A673 (cell line): ENCODE data around the gene PRAMEF15.
"Not testable (repeated sequence)": the region's sequence is repeated elsewhere in the genome, so short reads cannot be mapped to it uniquely, and the experiment has no call there.

Experiments
- CTCF ChIP-seq: fragments of 300-800, 200-600 bp; sonication (generic); conservative IDR thresholded peaks from 2 replicates; pipeline ENCODE4 v1.5.1; 2017; ENCODE audit warnings: low read depth, mild to moderate bottlenecking, antibody characterized with exemption, low read length, moderate library complexity, mixed read lengths
- EZH2 ChIP-seq: fragments of 200-600 bp; sonication (generic); IDR thresholded peaks from 2 replicates; pipeline ENCODE4 v1.6.1; 2017; ENCODE audit warnings: borderline replicate concordance, low read depth, mild to moderate bottlenecking, mixed read lengths, antibody characterized with exemption, low read length; ENCODE audit not compliant: poor library complexity, severe bottlenecking

GRCh38 chr1:13364928-13365327 lies 49.5 kb downstream of the PRAMEF15 start:
- not testable (repeated sequence) for TF ChIP-seq EZH2, CTCF
